Urothelium cell line (cell line): ENCODE data around the gene BACE1.
A peak's percentile ranks its signal among the peaks of the same experiment; 100 is the strongest.

Experiments used
- DNase-seq: peaks from one replicate; pipeline ENCODE4 v3.0.0; 2011; ENCODE audit warnings: low spot score, mixed read lengths
- FAIRE-seq: peaks from 2 replicates; lab custom pipeline; 2011; peaks lifted over from hg19 to GRCh38; lab: Jason Lieb, UNC

Gene BACE1

DNA sequence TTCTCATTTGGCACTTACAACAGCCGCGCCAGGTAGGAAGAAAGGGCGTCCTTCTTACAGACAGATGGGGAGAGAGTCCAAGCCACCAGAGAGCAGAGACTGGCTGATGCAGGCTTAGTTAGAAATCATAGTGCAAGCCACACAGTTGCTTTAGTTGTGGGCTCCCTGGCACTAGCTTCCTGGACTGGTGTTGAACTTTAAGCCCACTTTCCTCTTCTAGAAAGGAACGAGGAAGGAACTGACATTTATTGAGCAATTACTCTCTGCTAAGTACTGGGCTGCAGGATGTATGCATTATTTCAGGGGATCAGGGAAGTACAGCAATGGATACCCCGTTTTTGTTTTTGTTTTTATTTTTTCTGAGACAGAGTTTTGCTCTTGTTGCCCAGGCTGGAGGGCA, 3.0 kb downstream of the BACE1 start:
- FAIRE-seq (no peak), DNase-seq (no peak)

DNA sequence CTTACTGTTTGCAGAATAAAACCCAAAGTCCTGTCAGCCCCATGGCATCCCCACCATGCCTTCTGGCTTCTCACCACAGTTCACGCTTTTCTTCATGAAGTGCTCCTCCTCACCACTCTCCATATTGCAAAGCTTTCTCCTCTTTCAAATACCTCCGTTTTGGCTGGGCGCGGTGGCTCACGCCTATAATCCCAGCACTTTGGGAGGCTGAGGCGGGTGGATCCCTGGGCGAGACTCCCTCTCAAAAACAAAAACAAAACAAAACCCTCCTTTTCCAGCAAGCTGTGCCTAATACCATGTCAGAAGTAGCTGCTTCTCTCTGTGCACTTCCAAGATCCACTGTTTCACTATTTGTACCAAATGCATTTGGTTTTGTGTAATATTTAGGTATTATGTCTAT, 6.7 kb downstream of the BACE1 start:
- FAIRE-seq (no peak), DNase-seq (no peak)

DNA sequence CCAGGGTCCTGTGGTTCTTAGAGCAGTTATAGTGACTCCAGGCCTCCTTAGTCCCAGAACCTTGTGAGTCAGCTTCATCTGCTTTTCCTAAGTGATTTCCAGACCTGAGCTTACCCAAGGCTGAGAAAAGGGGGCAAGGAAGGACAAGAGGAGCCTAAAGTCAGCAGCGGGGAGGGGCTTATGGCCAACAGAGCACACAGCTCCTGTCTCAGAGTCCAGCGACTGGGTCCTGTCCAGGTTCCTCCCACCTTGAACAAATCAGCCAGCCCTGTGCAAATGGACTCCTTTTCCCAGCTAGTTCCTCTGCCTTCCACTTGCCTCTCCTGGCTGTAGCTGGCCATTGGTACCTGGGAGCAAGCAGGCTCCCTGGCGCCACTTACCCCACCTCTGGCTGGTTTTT, 10.9 kb downstream of the BACE1 start:
- no peak for DNase-seq
- no peak for FAIRE-seq

DNA sequence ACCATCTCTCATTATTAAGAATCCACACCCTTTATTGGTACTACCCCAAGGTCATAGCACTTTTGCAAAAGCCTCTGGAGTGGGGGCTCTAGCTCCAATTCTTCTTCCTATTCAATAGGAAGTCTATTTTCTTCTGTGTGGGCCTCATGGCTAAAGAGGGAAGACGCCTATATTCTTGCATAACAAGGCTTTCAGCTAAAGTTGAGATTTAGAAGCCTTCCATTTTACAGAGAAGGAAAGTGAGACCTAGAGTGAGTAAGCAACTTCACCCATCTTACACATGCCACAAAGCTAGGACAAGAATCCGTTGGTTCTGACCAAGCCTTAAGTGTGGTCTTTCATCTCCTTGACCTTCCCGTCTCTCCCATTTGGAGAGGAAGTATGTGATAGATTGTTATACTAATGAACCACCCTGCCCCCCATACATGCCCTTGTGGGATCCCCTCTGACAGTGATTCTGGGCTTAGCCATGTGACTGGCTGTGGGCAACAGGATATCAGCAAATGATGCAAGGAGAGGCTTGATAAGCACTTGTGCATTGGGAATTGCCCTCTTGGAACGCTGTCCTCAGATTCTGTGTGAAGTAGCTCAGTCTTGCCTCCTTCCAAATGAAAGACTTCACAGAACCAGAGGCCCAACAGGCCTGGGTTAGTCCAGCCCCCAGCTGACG, 12.3 kb downstream of the BACE1 start:
- FAIRE-seq = no peak
- DNase-seq = no peak

DNA sequence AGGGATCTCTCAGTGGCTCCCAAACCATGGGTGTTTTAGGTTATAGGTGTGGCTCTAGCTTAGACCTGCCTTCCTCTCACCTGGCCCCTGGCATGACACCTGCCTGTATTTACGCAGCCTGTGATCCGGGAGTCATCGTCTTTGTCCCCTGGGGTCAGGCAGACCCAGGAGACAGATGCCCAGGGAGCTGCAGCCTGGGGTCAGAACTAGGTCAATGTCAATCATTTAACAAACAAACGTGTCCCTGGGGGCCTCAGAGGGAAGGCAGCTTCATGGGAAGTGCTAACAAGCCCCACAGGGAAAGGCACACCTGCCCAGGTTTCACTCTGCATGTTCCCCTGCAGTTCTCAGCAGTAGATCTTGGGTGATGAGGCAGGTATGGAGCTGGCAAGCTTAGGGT, 13.0 kb downstream of the BACE1 start:
- no peak for FAIRE-seq
- no peak for DNase-seq

DNA sequence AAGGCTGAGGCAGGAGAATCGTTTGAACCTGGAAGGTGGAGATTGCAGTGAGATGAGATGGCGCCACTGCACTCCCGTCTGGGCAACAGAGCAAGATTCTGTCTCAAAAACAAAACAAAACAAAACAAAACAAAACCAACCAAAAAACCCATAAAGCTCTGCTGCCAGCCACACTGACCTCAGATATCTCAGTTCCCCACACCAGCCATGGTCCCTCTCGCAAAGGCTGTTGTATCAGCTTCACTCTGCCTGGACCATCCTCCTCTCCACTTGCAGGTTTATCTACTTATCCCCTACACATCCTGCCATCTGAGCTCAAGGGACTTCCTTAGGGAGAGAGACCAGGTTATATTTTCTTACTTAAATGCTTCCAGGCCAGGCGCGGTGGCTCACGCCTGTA, 13.8 kb downstream of the BACE1 start:
- no peak for FAIRE-seq

DNA sequence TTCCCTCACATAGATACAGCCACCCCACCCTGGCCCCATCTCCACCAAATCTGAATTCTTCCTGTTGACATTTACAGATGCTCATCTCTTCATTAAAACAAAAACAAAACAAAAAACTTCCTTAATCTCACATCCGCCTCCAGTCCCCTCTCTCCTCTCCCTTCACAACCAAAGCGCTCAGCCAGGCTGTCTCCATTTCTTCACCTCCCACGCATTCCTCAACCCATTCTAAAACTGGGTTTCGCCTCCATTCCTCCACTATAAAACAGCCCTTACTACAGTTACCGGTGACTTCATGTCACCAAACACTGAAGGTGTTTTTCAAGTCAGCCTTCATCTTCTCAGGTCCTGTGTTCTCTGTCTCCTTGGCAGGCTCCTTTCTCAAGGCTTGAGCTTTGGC, 15.3 kb downstream of the BACE1 start:
- FAIRE-seq (no peak), DNase-seq (no peak)

More for the DNA sequence above, 13.8 kb downstream of the BACE1 start:
- DNase-seq = no peak

DNA sequence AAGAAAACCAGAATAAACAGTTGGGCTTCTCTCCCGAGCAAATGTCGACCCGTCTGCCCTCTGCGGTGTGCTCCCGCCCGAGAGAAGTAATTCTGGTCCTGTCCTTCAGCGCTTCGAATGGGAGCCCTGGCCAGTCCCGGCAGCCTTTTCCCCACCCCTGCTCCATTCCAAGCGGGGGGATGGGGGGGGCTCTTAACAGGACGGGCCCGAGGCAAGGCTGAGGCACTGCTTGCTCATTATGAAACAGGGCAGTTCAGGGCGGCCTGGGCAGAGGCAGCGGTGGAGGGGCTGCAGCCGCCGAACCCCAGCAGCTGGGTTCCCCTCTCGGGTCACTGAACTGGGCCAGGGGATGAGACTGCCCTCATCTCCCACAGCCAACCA, 15.8 kb downstream of the BACE1 start:
- FAIRE-seq (no peak), DNase-seq (no peak)

DNA sequence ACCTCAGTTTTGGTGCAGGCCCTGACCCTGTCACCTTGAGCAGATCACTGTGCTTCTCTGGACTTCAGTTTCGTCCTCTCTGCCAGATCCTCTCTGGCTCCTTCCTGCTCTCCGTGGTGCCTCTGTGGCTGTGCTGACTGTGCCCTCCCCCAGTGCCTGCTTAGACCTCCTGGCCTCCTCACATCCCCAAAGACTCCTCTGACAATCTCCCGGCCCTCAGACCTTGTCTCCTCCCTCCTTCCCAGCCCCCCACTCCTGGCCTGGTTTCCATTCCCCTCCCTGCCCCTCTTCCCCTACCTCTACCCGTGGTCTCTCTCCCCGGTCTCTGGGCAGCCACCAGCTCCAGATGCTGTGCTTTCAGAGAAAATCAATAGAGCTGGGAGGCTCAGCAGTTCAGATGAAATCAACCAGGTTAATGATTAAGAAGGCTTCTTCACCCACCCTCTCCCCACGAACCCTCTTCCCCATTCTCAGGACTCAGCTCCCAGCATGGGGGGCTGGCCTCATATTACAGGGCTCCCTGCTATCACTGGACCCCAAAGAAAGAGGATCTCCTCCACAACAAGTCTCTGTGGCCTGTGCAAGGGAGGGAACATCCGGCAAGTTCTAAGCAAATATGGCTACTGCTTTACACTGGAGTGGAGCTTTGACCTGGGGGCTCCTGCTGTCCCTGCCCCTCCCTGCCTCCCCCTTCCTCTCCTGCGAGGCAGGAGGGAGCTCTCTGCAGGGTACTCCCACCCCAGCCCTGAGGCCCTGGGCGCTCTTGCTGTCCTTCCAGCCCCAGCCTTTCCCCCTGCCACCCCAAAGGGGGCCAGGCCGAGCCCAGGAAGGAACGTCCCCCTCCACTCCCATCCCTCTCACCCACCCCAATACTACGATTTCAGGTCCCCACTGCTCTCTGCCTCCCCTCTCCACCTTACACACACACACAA, 16.4 kb downstream of the BACE1 start:
- no peak for DNase-seq
- FAIRE-seq = no peak

DNA sequence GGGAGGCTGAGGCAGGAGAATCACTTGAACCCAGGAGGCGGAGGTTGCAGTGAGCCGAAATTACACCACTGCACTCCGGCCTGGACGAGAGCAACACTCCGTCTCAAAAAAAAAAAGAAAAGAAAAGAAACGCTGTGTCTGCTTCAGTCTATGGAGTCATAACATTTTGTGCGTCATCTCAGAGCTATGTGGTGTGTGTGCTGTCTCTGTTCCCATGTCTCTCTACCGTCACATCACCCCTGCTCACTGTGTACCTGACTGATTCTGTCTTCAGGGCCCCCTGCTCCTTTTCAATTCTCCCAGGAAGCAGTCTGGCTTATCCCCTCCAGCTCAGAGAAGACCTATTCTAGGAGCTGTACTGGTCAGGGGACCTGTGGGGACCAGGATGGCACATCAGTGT, 17.9 kb downstream of the BACE1 start:
- FAIRE-seq (no peak), DNase-seq (no peak)

DNA sequence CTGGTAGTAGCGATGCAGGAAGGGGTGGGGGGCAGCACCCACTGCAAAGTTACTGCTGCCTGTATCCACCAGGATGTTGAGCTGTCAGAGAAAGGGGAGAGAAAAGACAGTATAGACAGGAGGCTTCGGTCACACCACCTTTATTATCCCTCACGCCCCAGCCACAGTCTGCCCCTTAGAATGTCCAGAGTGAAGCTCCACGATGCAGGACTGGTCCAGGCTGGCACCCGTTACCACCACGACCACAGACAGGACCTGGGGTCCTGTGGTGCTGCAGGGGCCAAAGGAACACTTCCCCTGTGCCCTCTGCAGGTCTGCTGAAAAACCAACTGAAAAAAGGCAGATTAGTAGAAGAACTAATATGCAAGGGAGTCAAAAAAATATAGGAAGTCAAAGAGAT, 19.2 kb downstream of the BACE1 start:
- FAIRE-seq (no peak), DNase-seq (no peak)

DNA sequence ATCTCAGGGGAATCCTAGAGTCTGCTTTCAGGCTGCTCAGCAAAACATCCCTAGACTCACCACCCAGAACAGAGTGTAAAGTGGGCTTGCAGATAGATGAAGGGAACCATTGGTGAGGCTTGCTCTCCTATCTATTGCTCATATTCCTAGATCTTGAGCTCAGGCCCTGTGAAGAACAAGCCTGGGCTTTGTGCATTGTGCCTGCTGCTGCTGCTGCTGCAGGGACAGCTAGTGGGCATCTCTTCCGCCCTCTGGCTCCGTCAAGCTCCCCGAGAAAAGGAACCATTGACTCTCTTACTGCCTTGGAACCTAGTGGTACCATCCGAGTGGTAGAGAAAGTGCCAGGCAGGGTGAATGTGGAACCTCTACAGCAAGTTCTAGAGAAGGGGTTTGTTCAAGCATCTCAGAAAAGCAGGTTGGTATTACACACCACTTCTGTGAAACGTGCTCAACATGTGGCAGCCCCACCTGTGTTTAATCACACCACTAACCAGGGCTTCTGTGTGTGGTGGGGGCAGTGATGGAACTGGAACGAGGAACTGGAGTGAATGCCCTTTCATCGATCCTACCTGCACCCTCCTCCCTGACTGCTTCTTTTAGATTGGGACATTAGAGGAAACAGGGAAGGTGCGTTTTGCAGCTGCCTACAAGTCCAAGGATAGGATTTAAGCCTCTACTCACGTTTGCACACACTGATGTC, 20.5 kb downstream of the BACE1 start:
- DNase-seq (no peak), FAIRE-seq (no peak)

DNA sequence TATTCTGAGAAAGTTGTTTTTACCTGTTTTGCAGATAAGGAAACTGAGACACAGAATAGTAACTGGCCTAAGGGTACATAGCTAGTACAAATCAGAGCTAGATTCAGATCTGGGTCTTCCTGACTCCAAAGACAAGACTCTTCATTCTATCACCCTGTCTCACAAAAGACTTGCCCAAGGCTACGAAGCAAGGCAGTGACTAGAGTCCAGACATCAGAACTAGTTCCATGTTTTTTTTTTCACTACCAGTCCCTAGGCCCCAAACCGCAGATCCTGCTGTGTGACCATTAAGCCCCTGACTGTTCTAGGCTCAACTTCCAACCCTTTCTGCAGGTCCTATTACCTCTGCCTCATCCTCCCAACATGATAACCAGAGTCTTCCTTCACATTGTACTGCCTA, 23.4 kb downstream of the BACE1 start:
- DNase-seq (no peak), FAIRE-seq (no peak)

DNA sequence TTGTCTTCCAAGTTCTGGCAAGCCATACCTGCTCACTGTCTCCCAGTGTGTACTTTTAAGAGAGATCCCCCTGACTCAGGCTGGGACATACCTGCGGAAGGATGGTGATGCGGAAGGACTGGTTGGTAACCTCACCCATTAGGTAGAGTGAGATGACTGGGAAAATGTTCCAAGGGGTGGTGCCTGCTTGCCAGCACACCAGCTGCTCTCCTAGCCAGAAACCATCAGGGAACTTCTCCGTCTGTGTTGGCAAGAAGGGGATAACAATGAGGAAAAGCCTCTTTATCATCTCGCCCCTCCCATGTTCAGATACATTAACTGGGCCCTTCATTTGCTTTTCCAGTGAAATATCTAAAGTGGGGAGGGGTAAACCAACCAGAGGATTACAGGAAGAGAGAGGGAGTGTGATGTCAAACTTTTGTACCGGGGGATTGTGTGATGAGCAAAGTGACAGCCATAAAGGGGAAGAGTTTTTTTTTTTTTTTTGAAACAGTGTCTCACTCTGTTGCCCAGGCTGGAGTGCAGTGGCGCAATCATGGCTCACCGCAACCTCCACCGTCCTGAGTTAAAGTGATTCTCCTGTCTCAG, 25.2 kb downstream of the BACE1 start, which contains the start of gene BACE1-AS:
Gene BACE1-AS (plus strand): TSS at position 538 of the 588 bp plus-strand sequence.
- FAIRE-seq = no peak
- no peak for DNase-seq

DNA sequence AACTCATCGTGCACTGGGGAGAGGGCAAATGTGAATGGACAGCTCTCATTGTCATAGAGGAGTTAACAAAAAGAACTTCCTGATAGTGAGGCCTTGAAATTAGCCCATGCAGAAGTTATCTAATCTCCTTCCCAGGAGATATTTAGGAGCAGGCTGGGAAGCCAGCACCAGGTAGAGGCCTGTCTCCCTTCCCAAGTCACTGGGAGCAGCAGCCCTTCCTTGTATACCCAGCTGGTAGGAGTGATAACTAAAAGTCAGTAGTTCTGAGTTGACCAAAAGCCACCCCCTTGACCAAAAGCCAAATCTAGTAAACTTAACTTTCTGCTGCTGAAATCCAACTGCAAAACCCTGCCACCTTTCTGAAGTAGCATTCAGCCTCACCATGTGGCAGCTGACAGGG, 26.3 kb downstream of the BACE1 start:
- no peak for FAIRE-seq
- no peak for DNase-seq

DNA sequence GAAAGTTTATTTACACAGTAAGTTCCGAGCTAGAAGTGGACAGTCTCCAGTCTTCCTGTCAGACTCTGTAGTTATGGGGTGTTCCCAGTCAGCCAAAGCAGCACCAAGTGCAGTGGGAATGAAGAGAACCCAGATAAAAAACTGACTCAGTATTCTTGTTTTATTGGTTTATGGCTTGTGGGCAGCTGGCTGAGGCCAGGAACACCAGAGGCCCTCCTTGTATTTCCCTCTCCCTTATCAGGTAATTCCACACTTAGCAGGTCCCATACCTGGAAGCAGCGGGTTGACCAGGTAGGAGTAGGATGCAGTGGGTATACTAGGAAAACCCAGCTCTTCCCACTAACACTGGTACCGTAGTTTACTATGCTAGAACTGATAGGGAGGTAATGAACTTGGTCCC, 28.4 kb downstream of the BACE1 start:
- DNase-seq (no peak), FAIRE-seq (no peak)

DNA sequence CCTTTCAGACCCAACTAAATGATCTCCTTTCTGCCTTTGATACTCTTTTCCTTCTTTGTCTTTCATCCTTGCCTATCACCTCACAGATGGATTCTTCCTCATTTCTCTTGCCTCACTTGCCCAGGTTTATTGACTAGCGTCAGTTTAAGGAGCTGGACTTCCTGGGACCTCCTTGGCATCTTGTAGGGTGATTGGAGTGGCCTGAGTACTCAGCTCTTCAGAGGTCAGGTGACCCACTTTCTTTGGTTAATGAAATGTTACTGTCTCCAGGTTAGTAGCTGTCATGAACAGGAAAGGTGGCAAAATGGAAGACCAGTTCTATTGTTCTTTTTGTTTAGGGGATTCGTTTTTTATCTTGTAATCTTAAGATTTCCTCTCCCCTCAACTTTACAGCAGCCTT, 29.5 kb downstream of the BACE1 start:
- no peak for DNase-seq
- no peak for FAIRE-seq

DNA sequence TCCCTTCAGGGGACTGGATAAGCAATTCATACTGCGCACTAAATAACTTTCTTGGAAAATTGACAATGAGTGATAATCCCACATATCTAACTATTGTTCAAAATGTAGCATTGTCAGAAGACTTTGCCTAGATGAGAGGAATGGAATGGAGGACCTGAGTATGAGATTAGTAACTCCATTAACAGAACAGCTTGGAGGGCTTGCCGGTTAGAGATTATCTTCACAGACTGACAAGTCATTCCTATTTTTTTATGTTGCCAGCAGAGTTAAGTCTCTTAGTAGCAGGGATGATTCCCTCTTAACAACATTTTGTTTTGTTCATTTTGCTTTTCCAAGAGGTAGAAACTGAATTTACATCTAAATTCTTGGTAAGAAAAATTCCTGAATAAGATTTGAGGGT, 32.0 kb downstream of the BACE1 start:
- FAIRE-seq = no peak
- DNase-seq = no peak

DNA sequence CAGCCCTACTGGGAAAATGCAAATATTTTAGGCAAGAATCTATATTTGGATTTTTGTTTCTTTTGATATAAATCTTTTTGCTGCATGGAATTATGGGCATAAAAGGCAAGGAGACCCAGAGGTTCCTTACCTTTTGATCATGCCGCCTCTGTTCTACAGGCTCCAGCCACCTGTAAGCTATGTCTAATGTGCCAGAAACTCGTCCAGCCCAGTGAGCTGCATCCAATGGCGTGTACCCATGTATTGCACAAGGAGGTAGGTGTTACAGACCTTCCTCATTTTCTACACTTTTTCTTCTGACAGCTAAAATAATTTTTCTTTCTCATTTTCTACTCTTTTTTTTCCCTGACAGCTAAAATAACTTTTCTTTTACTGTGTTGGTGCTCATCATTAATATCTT, 33.1 kb downstream of the BACE1 start:
- FAIRE-seq = no peak

DNA sequence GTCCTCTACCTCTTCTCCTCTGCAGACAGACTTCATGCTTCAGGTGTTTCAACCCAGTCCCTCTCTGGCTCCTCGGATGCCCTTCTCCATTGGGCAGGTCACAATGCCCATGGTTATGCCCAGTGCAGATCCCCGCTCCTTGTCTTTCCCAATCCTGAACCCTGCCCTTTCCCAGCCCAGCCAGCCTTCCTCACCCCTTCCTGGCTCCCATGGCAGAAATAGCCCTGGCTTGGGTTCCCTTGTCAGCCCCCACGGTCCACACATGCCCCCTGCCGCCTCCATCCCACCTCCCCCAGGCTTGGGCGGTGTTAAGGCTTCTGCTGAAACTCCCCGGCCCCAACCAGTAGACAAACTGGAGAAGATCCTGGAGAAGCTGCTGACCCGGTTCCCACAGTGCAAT, 34.2 kb downstream of the BACE1 start:
- no peak for FAIRE-seq
- no peak for DNase-seq

More for the DNA sequence above, 33.1 kb downstream of the BACE1 start:
- no peak for DNase-seq

DNA sequence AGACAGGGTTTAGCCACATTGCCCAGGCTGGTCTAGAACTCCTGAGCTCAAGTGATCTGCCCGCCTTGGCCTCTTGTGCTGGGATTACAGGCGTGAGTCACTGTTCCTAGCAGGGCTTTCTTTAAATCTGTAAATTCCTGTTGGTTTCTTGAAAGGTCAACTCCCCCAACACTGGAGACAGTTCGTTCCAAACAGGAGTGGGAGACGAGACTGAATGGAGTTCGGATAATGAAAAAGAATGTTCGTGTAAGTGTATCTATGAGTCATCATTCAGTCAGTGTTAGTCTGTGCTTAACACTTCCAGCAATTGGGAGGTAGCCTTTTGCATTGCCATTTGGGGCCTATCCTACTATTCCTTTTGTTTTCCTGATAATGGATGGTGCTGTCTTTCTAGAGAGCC, 34.9 kb downstream of the BACE1 start:
- no peak for FAIRE-seq

More for the DNA sequence above, 34.9 kb downstream of the BACE1 start:
- DNase-seq = peak; percentile 63
